ENCODE data around the gene C1QBP. TPM values are rescaled to one million over a fixed set of nuclear protein-coding genes. Genes with fewer than 3 reads are reported as not detected.

The C1QBP gene
- total RNA-seq, 1 donor from 2014 or later: 259 TPM

DNA sequence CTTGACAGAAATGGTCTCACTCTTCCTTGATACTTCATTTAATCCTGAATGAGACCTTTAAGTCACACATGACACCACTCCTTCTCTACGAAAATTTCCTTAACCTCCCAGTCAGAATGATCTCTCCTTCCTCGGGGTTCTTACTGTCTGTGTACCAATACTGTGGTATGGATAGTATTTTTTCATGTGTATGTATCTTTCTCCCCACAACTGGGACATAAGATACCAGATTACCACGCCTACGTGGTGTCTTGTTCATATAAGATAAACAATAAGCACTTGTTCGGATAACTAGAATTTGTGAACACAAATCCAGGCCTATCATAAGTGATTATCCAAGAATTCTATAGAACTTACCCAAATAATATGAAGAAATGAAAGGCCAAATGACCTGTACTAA is 30.8 kb downstream of the C1QBP start:
- TF ChIP-seq, protein P1, sequence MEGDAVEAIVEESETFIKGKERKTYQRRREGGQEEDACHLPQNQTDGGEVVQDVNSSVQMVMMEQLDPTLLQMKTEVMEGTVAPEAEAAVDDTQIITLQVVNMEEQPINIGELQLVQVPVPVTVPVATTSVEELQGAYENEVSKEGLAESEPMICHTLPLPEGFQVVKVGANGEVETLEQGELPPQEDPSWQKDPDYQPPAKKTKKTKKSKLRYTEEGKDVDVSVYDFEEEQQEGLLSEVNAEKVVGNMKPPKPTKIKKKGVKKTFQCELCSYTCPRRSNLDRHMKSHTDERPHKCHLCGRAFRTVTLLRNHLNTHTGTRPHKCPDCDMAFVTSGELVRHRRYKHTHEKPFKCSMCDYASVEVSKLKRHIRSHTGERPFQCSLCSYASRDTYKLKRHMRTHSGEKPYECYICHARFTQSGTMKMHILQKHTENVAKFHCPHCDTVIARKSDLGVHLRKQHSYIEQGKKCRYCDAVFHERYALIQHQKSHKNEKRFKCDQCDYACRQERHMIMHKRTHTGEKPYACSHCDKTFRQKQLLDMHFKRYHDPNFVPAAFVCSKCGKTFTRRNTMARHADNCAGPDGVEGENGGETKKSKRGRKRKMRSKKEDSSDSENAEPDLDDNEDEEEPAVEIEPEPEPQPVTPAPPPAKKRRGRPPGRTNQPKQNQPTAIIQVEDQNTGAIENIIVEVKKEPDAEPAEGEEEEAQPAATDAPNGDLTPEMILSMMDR (conservative IDR thresholded peaks at IDR 0.05; ENCODE audit: low read depth, low read length): no peak
- no peak overlapping the region for H3K4me3 ChIP-seq (ENCODE audit: low read depth, low read length)
- no peak for DNase-seq (ENCODE audit: low read depth)

DNA sequence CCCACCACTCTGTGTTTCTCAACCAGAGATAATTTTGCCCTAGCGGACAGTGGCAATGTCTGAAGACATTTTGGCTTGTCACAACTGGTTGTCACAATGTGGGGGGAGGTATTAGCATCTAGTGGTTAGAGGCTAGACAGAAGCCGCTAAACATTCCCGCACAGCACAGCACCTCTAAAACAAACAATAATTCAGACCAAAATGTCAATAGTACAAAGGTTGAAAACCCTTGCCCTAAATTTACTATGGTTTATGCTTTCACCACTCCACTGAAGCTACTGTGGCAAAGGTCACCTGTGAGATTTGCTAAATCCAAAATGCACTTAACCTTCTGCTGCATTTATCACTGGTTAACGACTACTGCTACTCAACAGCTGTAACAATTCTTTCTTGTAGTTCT is 33.6 kb downstream of the C1QBP start:
- no peak overlapping the region for H3K4me3 ChIP-seq (ENCODE audit: low read depth, low read length)
- no peak for DNase-seq (ENCODE audit: low read depth)
- TF ChIP-seq, protein P1 (conservative IDR thresholded peaks at IDR 0.05; ENCODE audit: low read depth, low read length): no peak

DNA sequence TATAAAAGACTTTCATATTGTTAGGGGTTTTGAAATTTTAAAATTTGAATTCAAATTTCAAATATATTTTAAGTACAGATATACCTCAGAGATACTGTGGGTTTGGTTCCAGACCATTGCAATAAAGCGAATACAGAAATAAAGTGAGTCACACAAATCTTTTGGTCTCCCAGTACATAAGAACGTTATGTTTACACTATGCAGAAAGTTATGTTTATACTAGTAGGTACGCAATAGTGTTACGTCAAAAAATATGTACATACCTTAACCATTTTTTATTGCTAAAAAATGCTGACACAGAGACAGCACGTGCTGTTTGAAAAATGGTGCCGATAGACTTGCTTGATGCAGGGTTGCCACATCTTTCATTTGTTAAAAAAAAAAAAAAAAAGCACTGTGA is 39.2 kb downstream of the C1QBP start:
- no peak for DNase-seq (ENCODE audit: low read depth)
- TF ChIP-seq, protein P1 (conservative IDR thresholded peaks at IDR 0.05; ENCODE audit: low read depth, low read length): no peak
- H3K4me3 ChIP-seq (ENCODE audit: low read depth, low read length): no peak overlapping the region

GRCh38 chr17:5396612-5397011 is 42.3 kb downstream of the C1QBP start:
- no peak for DNase-seq (ENCODE audit: low read depth)
- H3K4me3 ChIP-seq (ENCODE audit: low read depth, low read length): no peak overlapping the region

DNA sequence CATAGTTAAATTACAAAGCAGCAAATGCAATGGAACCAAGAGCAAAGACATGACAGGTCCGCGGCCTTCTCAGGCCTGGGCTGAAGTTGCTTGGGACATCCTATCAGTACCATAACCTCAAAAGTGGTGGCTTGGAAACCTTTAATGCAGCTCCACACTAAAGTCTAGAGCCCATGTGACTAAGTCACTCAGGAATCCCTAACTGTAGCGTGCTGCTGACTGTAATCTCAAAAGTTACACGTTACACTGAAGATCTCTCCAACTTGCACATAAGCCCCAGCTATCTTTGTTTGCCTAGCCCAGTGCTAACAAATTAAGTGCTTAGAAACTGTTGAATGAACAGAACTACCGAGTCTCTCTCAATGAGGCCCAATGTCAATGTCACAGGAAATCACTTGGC is 47.3 kb downstream of the C1QBP start:
- no peak overlapping the region for H3K4me3 ChIP-seq (ENCODE audit: low read depth, low read length)
- DNase-seq (ENCODE audit: low read depth): no peak
- TF ChIP-seq, protein P1 (conservative IDR thresholded peaks at IDR 0.05; ENCODE audit: low read depth, low read length): no peak

More at GRCh38 chr17:5396612-5397011, 42.3 kb downstream of the C1QBP start:
- TF ChIP-seq, protein P1 (conservative IDR thresholded peaks at IDR 0.05; ENCODE audit: low read depth, low read length): no peak

Other genes with a start within 250 kb of the C1QBP start
- gene ZNF594, start 247.3 kb downstream of the C1QBP start, total RNA-seq: 1.7 and 3.3 TPM in 2 replicates
- not detected in 2 replicates for gene SCIMP, start 204.3 kb downstream of the C1QBP start, total RNA-seq
- gene RABEP1, start 156.9 kb downstream of the C1QBP start, total RNA-seq: 20.6 and 21.4 TPM in 2 replicates
- 108 and 166 TPM in 2 replicates for gene NUP88, start 19.5 kb downstream of the C1QBP start, total RNA-seq
- gene RPAIN, start 19.0 kb downstream of the C1QBP start, total RNA-seq: 25.2 and 53.9 TPM in 2 replicates
- 8.9 and 10.9 TPM in 2 replicates for gene DHX33, start 29.8 kb upstream of the C1QBP start, total RNA-seq
- gene DERL2, start 47.0 kb upstream of the C1QBP start, total RNA-seq: 21.4 and 65.6 TPM in 2 replicates
- gene MIS12, start 47.4 kb upstream of the C1QBP start, total RNA-seq: 19.0 and 27.3 TPM in 2 replicates
- gene NLRP1, start 145.4 kb upstream of the C1QBP start, total RNA-seq: 7.8 and 12.7 TPM in 2 replicates